Esophagus (tissue), 2 donors: ENCODE data around the gene CCL16. TPM values are rescaled to one million over a fixed set of nuclear protein-coding genes. Genes with fewer than 3 reads are reported as not detected.
"Not testable (repeated sequence)": the region's sequence is repeated elsewhere in the genome, so short reads cannot be mapped to it uniquely, and the experiment has no call there.

Experiments used
- H3K27ac ChIP-seq, 2 donors: one replicate each; pipeline ENCODE4 v1.5.1; 2013; ENCODE audit warnings: low read depth in 2 of 2, mild to moderate bottlenecking in 2 of 2, inconsistent platforms in 1 of 2, low read length in 1 of 2, moderate library complexity in 1 of 2
- H3K27me3 ChIP-seq, 2 donors: one replicate each; pipeline ENCODE4 v1.6.1; 2013; ENCODE audit warnings: low read length in 2 of 2, control low read depth in 1 of 2, mild to moderate bottlenecking in 1 of 2; ENCODE audit not compliant: insufficient read depth in 2 of 2, control insufficient read depth in 1 of 2
- H3K36me3 ChIP-seq, 2 donors: one replicate each; pipeline ENCODE4 v1.6.1; 2013; ENCODE audit warnings: low read length in 1 of 2; ENCODE audit not compliant: control insufficient read depth in 2 of 2, insufficient read depth in 2 of 2
- H3K4me1 ChIP-seq, 2 donors: one replicate each; pipeline ENCODE4 v1.6.1; 2013; ENCODE audit warnings: low read length in 1 of 2; ENCODE audit not compliant: control insufficient read depth in 2 of 2, insufficient read depth in 2 of 2
- H3K4me3 ChIP-seq, 2 donors: one replicate each; pipeline ENCODE4 v1.5.1; 2013; ENCODE audit warnings: low read length in 2 of 2, mild to moderate bottlenecking in 2 of 2, low read depth in 1 of 2, moderate library complexity in 1 of 2
- H3K9me3 ChIP-seq, 2 donors: one replicate each; pipeline ENCODE4 v1.6.1; 2013; ENCODE audit warnings: mild to moderate bottlenecking in 2 of 2, low read depth in 1 of 2, low read length in 1 of 2, moderate library complexity in 1 of 2; ENCODE audit not compliant: control insufficient read depth in 2 of 2, insufficient read depth in 1 of 2
- WGBS, 2 donors: extraction: QIAGEN DNeasy Blood & Tissue Kit; methylation state at CpG; one replicate each; pipeline ENCODE4 v1.1.7; 2013; 5-methylcytosine and 5-hydroxymethylcytosine counted together
- polyA plus RNA-seq, 2 donors: library from polyadenylated mRNA; stranded (reverse); fragments of 200-250 nt; gene quantifications; one replicate each; pipeline ENCODE4 v1.2.3, GENCODE V29; 2013
- donor health status: healthy with polysubstance abuse.
- donor health status: Bipolar disorder and iron deficiency.

CCL16 gene, protein sequence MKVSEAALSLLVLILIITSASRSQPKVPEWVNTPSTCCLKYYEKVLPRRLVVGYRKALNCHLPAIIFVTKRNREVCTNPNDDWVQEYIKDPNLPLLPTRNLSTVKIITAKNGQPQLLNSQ
- polyA plus RNA-seq = under 1 TPM; 0.08 to 0.24 TPM

DNA sequence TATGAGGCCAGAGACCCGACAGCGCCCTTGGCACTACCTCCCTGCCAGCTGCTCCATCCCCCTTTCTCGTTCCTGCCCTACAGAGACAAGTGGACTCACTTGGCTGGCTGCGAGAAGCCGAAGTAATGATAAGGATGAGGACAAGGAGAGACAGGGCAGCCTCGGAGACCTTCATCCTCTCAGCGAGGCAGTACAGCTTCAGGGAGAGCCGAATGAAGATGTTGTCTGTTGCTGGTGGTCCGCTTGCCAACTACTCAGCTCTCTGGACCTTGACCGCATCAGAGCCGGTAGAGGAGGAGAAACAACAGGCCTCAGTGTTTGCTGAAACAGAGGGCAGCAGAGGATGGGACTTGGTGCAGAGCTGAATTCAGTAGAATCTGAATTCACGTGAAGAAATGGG lies at the start of gene CCL16:
TSS of gene CCL16 (minus strand) at position 252 of the 400 bp plus-strand sequence. CDS start at position 175, 77 bp downstream.
- Histone ChIP-seq H3K27ac (no peak within 1 kb of the TSS), H3K36me3 (no peaks in the 10 kb centered on the region), H3K27me3 (no peaks in the 10 kb centered on the region), H3K4me3 (no peak within 1 kb of the TSS), H3K4me1 (no peaks in the 10 kb centered on the region), H3K9me3 (no peaks in the 10 kb centered on the region)
- WGBS, 2 donors = 90% methylated on average over 12 of the region's 12 CpGs

DNA sequence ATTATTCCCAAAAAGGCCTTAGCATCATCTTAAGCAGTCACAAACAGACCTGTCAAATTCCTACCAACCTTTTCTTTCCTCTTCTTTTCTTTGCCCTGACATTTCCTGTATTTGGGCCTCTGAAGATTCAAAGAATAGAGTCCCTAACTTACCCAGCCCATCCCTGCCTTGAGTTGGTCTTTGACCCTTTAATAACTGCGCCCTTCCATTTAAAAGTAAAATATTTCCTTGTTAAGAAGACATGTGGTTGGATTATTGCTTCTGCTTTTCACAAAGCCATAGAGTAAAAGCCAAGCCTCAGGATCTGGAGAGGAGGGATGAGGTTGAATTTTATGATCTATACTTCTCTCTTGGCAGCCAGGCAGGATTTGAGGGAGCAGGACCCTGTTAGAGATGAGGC lies 49.7 kb upstream of the CCL16 start:
- Histone ChIP-seq H3K27ac (no peak overlapping the region), H3K4me1 (no peaks in the 10 kb centered on the region), H3K4me3 (no peak overlapping the region), H3K9me3 (no peaks in the 10 kb centered on the region), H3K27me3 (no peaks in the 10 kb centered on the region), H3K36me3 (no peaks in the 10 kb centered on the region)
- 88 to 94% methylated on average over 1 of the region's 1 CpG for WGBS, 2 donors

DNA sequence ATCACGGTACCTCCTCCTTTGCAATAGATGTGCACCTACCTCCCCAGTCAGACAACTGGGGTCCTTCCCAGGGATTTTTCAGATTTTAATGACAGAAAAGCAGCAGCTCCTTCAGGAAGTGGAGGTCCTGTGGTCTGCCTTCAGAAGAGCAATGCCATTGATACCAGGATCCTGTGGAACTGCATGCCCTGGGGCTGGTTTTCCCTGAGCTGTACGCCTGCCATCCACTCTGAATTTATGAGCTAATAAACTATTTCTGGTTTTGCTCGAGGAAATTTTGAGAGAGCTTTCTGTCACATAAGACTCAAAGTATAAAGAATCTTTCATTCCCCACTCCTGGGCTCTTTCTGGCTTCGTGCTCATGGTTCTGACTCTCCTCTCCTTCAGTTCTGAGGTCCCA lies 46.5 kb upstream of the CCL16 start:
- WGBS, 2 donors = 67 to 75% methylated on average over 4 of the region's 4 CpGs
- Histone ChIP-seq H3K27ac (no peak overlapping the region), H3K27me3 (no peaks in the 10 kb centered on the region), H3K9me3 (no peaks in the 10 kb centered on the region), H3K36me3 (no peaks in the 10 kb centered on the region), H3K4me1 (no peaks in the 10 kb centered on the region), H3K4me3 (no peak overlapping the region)

DNA sequence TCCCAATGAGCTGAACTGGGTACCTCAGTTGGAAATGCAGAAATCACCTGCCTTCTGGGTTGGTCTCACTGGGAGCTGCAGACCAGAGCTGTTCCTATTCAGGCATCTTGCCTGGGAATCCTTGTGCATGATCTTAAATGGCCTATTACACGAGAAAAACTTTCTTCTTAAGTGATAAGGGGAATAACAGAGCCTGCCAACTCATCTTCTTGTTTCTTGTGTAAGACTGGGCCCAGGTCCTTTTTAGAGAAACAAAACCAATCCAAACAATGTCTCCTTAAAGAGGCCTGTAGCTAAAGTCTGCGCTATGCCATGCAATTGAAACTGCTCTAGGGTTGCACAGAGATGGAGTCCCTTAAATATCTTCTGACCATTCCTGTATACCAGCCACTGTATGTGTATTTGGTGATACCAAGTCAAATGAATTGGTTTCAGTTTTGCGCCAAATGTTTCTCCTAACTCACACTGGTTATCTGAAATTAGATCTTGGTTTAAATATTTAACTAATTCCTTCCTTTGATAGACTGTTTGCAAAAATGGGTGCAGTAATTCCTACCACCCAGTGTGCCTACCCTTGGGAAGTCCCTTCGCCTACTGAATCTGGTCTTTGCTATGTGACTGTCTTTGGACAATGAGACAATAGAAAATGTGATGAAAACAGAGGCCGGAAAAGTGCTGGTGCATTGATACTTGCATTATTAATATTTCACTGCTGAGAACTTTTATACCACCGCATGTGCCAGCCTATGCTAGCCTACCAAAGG lies 43.0 kb upstream of the CCL16 start:
- 78 to 85% methylated on average over 6 of the region's 6 CpGs for WGBS, 2 donors
- Histone ChIP-seq H3K27me3 (no peaks in the 10 kb centered on the region), H3K9me3 (no peaks in the 10 kb centered on the region), H3K4me3 (no peak overlapping the region), H3K4me1 (no peaks in the 10 kb centered on the region), H3K27ac (no peak overlapping the region), H3K36me3 (no peaks in the 10 kb centered on the region)

DNA sequence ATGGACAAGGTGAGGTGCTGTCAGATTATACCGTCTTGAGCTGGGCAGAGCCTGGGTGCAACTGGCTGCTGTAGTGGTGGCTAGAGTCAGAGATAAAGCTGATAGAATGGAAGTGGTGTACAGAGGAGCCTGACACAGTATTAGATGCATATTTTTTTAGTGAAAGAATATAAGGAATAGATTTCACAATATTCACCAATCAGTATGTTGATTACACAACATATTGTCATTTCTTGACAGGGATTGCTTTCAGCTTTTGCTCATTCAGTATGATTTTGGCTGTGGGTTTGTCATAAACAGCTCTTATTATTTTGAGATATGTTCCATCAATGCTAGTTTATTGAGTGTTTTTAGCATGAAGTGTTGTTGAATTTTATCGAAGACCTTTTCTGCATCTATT lies 38.1 kb upstream of the CCL16 start:
- peaks cover 0 to 1% of the 10 kb centered on the region in 2 donors for H3K9me3 ChIP-seq
- no peaks in the 10 kb centered on the region for H3K36me3 ChIP-seq
- H3K27ac ChIP-seq = no peak overlapping the region
- 92% methylated on average over 2 of the region's 2 CpGs for WGBS, 2 donors
- no peak overlapping the region for H3K4me3 ChIP-seq
- H3K4me1 ChIP-seq = no peaks in the 10 kb centered on the region
- no peaks in the 10 kb centered on the region for H3K27me3 ChIP-seq

DNA sequence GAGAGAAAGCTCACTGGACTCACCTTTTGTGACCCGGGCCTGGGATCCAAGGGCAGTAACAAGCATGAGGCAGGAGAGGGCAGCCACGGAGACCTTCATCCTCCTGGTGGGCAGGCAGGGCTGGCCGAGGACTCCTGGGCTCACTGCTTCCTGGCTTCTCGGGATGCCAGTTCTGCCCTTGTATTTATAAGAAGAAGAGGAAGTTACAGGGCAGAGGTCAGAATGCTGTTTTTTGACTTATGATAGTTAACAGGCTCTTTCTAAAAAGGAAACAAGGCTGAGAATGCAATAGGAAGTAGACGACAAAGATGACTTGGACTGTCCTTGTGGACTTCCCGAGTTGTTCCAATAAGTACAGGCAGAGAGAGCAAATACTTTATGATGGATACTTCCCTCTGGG lies 36.5 kb upstream of the CCL16 start, which contains the start of gene CCL23:
TSS of gene CCL23 (minus strand) at position 174 of the 400 bp plus-strand sequence. CDS start at position 99, 75 bp downstream.
- no peak within 1 kb of the TSS for H3K4me3 ChIP-seq
- 47 to 48% methylated on average over 6 of the region's 6 CpGs for WGBS, 2 donors

DNA sequence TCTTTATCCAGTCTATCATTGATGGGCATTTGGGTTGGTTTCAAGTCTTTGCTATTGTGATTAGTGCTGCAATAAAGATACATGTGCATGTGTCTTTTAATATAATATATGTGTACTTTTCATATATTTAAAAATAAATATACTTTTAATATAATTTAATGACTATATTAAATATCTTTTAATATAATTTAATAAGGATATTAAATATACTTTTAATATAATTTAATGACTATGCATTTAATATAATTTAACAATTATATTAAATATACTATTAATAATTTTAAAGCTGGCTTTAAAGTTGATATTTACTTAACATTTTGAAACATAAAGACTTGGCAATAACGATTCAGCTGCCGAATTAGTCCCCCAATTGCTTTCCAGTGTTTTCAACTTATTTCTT lies 35.3 kb upstream of the CCL16 start:
- 87 to 96% methylated on average over 2 of the region's 2 CpGs for WGBS, 2 donors

More for the DNA sequence above, 36.5 kb upstream of the CCL16 start, which contains the start of gene CCL23:
- Histone ChIP-seq H3K27ac (peak within 1 kb of the TSS in 1 of 2 donors; percentile 40), H3K4me1 (no peaks in the 10 kb centered on the region), H3K27me3 (no peaks in the 10 kb centered on the region), H3K9me3 (peaks cover 0 to 1% of the 10 kb centered on the region in 2 donors), H3K36me3 (no peaks in the 10 kb centered on the region)

DNA sequence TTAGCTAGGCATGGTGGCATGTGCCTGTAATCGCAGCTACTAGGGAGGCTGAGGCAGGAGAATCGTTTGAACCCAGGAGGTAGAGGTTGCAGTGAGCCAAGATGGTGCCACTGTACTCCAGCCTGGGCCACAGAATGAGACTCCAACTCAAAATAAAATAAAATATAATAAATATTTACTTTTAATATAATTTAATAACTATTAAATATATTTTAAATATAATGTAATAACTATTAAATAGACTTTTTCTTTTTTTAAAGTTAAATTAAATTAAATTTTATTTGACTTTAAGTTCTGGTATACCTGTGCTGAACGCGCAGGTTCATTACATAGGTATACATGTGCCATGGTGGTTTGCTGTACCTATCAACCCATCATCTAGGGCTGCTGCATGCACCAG lies 34.6 kb upstream of the CCL16 start:
- H3K4me1 ChIP-seq = not testable (repeated sequence)

More for the DNA sequence above, 35.3 kb upstream of the CCL16 start:
- H3K27ac ChIP-seq = no peak overlapping the region
- no peaks in the 10 kb centered on the region for H3K27me3 ChIP-seq
- H3K9me3 ChIP-seq = peaks cover 0 to 5% of the 10 kb centered on the region in 2 donors
- H3K4me1 ChIP-seq = no peaks in the 10 kb centered on the region
- no peaks in the 10 kb centered on the region for H3K36me3 ChIP-seq
- H3K4me3 ChIP-seq = no peak overlapping the region

DNA sequence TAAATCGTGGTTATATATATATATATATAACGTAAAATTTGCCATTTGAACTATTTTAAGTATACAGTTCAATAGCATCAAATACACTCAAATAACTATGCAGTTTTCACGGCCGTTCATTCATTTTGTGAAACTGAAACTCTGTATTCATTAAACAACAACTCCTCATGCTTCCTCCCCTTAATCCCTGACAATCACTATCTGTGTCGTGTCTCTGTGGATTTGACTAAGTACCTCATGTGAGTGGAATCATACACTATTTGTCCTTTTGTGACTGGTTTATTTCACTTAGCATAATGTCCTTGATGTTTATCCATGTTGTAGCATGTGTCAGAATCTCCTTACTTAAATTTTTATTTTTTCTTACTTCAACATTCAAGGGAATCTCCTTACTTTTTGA lies 33.6 kb upstream of the CCL16 start:
- Histone ChIP-seq H3K27me3 (no peaks in the 10 kb centered on the region), H3K27ac (no peak overlapping the region), H3K36me3 (no peaks in the 10 kb centered on the region), H3K4me1 (no peaks in the 10 kb centered on the region), H3K4me3 (no peak overlapping the region), H3K9me3 (peaks cover 0 to 5% of the 10 kb centered on the region in 2 donors)
- 71% methylated on average over 5 of the region's 5 CpGs for WGBS, 2 donors

More for the DNA sequence above, 34.6 kb upstream of the CCL16 start:
- not testable (repeated sequence) for H3K36me3 ChIP-seq, H3K9me3 ChIP-seq, H3K4me3 ChIP-seq, H3K27me3 ChIP-seq, H3K27ac ChIP-seq
- WGBS, 2 donors = 86 to 88% methylated on average over 4 of the region's 4 CpGs

DNA sequence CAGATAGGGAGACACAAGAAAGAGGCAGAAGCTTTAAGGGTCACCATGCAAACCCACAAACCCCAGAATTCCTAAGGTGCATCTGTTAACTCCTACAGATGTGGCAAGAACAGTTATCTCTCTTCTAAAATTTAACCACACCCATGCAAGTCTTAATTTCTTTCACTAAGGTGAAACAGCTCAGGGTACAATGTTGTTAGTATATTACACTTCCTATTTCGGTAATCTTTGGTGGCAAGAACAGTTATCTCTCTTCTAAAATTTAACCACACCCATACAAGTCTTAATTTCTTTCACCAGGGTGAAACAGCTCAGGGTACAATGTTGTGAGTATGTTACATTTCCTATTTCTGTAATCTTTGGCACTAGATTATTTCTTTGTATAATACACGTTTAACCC lies 29.9 kb upstream of the CCL16 start:
- no peaks in the 10 kb centered on the region for H3K27me3 ChIP-seq
- H3K4me1 ChIP-seq = no peaks in the 10 kb centered on the region
- H3K4me3 ChIP-seq = no peak overlapping the region
- no peaks in the 10 kb centered on the region for H3K36me3 ChIP-seq
- peaks cover 0 to 6% of the 10 kb centered on the region in 2 donors for H3K9me3 ChIP-seq
- H3K27ac ChIP-seq = no peak overlapping the region
- WGBS, 2 donors = 68 to 84% methylated on average over 2 of the region's 2 CpGs
